IPS DF 6.9 (cell line): Measurements from ENCODE around the gene SDK1.

Experiments used
- DNase-seq: peaks from one replicate; pipeline ENCODE4 v3.0.0-alpha.2; 2013; ENCODE audit warnings: low read depth, low spot score
- H3K27ac ChIP-seq: one replicate; pipeline ENCODE4 v1.5.1; 2013; ENCODE audit warnings: low read length, control low read depth
- H3K27me3 ChIP-seq: 2 replicates; pipeline ENCODE4 v1.6.1; 2013; ENCODE audit warnings: mild to moderate bottlenecking, low read length; ENCODE audit not compliant: control insufficient read depth, insufficient read depth
- H3K36me3 ChIP-seq: 2 replicates; pipeline ENCODE4 v1.6.1; 2013; ENCODE audit warnings: low read length; ENCODE audit not compliant: control insufficient read depth, insufficient read depth
- H3K4me1 ChIP-seq: 2 replicates; pipeline ENCODE4 v1.6.1; 2013; ENCODE audit warnings: low read length; ENCODE audit not compliant: control insufficient read depth, insufficient read depth
- H3K4me3 ChIP-seq: 2 replicates; pipeline ENCODE4 v1.5.1; 2013; ENCODE audit warnings: mild to moderate bottlenecking, low read length
- H3K9me3 ChIP-seq: 2 replicates; pipeline ENCODE4 v1.6.1; 2013; ENCODE audit warnings: low read length, inconsistent platforms; ENCODE audit not compliant: control insufficient read depth, insufficient read depth
- WGBS: extraction: QIAGEN DNeasy Blood & Tissue Kit; methylation state at CpG from one replicate; pipeline ENCODE4 v1.1.7; 2013; ENCODE audit warnings: mixed read lengths, missing lambda C conversion rate; ENCODE audit not compliant: insufficient read length, insufficient coverage; 5-methylcytosine and 5-hydroxymethylcytosine counted together

Gene SDK1

DNA sequence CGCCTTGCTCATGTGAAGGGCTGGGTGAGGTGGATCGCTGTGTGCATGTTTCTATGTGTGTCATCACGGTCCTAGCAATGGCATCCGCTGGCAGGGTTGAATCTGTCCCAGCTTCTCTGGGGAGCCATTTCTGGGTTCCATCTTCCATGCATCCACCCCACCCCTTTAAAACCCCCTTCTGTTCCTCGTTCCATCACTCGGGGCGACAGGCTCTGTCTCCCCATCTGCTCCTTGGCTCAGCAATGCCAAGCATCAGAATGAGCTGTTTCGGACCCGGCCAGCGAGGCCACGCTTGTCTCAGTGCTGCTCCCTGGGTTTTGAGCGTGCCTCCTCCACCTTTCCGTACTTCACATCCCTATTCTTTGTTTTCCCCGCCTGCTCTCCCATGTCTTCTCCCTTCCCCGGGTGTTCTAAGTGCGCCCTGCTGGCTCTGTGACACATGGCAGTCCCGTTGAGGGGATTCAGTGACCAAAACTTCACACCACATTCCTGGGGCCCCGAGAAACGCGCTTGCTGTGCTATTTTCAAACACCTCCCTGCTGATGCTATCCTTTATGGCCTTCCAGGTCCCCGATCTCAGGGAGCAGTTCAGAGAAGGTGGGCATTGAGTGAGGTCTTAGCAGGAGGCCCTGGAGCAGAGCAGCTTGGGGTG is 827.0 kb downstream of the SDK1 start:
- WGBS: no CpG with 5 or more reads among the region's 21 CpGs
- Histone ChIP-seq H3K27me3 (no peaks in the 10 kb centered on the region), H3K36me3 (no peaks in the 10 kb centered on the region), H3K4me1 (no peaks in the 10 kb centered on the region; the same call in 1 of the 2 replicates), H3K27ac (no peak overlapping the region), H3K9me3 (no peaks in the 10 kb centered on the region), H3K4me3 (no peak overlapping the region)
- no peak for DNase-seq

DNA sequence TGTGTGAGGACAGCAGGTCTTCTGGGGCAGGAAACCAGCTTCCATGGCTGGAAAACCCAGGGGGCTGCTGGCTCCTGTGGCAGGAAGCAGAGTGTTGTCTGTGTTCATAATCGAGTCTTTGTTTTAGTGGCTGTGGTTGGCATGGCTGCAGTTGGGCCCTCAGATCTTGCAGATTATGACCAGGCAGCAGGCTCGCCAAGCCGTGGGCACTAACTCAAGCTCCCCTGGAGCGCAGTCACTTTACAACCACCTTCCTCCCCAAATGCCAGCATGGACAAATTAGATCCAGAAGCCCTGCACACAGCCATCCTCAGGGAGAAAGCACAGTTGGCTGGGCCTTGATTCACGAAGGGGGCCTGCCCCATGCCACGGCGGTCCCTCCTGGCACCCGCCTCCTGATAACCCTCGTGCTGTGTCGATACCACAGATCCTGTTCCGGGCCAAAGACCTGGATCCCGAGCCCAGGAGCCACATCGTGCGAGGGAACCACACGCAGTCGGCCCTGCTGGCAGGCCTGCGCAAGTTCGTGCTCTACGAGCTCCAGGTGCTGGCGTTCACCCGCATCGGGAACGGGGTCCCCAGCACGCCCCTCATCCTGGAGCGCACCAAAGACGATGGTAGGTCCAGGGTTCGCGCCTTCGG is 828.5 kb downstream of the SDK1 start:
- DNase-seq: no peak
- no CpG with 5 or more reads among the region's 29 CpGs for WGBS
- Histone ChIP-seq H3K27me3 (no peaks in the 10 kb centered on the region), H3K9me3 (no peaks in the 10 kb centered on the region), H3K4me1 (no peaks in the 10 kb centered on the region; the same call in 1 of the 2 replicates), H3K4me3 (no peak overlapping the region), H3K27ac (no peak overlapping the region), H3K36me3 (no peaks in the 10 kb centered on the region)

DNA sequence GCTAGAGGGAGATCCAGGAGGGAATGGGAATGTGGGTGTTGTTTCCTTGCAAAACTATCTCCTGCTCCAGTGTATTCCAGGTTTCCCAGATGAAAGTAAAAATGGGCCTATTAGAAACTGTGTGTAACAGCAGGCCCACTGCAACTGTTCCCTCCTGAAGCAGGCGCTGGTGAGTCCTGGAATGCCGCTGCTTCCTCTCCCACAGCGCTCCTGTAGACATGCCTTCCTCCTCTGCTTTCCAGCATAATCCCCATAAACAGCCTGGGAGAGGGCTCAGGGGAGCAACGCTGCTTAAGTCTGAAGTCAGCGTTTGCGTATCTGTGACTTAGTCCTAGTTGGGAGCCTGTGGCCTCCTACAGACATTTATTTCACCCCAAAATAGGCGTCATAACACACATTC is 830.0 kb downstream of the SDK1 start:
- no peak overlapping the region for H3K4me3 ChIP-seq
- H3K36me3 ChIP-seq: no peaks in the 10 kb centered on the region
- H3K27ac ChIP-seq: no peak overlapping the region
- peaks cover 3% of the 10 kb centered on the region for H3K4me1 ChIP-seq
- no CpG with 5 or more reads among the region's 7 CpGs for WGBS
- DNase-seq: peak; percentile 31
- no peaks in the 10 kb centered on the region for H3K9me3 ChIP-seq
- H3K27me3 ChIP-seq: no peaks in the 10 kb centered on the region

DNA sequence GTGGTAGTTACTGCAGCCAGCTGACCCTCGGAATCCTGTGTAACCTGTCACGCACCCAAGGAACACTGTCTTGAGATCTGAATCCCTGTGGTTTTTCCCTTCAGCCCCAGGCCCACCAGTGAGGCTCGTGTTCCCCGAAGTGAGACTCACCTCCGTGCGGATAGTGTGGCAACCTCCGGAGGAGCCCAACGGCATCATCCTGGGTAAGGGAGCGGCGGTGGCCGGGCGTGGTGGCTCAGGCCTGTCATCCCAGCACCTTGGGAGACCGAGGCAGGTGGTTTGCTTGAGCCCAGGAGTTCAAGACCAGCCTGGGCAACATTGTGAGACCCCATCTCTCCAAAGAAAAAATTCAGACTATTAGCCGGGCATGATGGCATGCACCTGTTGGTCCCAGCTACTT is 831.2 kb downstream of the SDK1 start:
- H3K4me3 ChIP-seq: no peak overlapping the region
- DNase-seq: no peak
- no CpG with 5 or more reads among the region's 14 CpGs for WGBS
- no peaks in the 10 kb centered on the region for H3K27me3 ChIP-seq
- H3K27ac ChIP-seq: no peak overlapping the region
- no peaks in the 10 kb centered on the region for H3K36me3 ChIP-seq
- H3K4me1 ChIP-seq: peaks cover 3% of the 10 kb centered on the region
- H3K9me3 ChIP-seq: no peaks in the 10 kb centered on the region

DNA sequence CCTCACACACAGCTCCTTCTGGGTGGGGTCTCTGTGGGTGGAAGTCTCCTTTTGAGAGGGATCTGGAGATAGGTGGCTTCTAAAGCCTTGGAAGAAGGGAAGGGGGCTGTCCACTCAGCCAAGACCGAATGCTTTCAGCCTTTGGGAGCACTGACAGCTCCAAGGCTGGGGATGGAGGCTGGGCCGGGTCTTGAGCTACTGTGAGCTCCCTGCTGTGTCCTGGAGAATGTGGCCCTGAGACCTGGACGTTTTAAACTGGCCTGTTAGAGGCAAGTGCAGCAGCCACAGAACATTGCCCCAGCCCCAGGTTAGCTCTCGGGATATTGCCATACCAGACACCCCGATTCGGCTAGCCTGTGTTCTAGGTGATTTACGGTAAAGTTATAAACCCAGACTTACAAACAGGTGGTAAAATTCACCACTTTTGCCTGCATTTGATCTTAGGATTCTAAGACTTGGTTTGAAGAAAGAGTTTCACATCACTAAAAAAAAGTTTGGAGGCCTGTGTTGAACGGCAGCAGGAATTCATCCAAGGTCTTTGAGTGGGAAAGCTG is 832.5 kb downstream of the SDK1 start:
- Histone ChIP-seq H3K27ac (no peak overlapping the region), H3K4me1 (peaks cover 3% of the 10 kb centered on the region), H3K9me3 (no peaks in the 10 kb centered on the region), H3K27me3 (no peaks in the 10 kb centered on the region), H3K36me3 (no peaks in the 10 kb centered on the region), H3K4me3 (no peak overlapping the region)
- no CpG with 5 or more reads among the region's 8 CpGs for WGBS
- DNase-seq: no peak

DNA sequence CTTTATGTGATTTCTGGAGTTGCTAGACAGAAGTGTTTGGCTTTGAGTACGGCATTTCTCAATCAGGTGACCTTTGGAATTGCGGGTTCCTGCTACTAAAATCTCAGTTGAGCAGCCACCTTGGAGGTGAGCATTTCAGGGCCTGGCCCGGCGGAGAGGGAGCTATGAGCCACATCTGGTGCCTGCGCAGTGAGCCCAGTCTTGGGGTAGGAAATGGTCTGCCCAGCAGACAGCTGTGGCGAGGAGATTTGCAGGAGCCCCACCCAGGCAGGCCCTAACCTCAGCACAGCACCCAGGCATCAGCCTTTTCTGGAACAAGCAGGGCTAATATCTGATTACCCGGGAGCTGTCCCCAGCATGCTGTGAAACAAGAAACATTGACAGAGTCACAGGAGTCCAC is 833.2 kb downstream of the SDK1 start:
- Histone ChIP-seq H3K9me3 (no peaks in the 10 kb centered on the region), H3K4me3 (no peak overlapping the region), H3K27me3 (no peaks in the 10 kb centered on the region), H3K27ac (no peak overlapping the region), H3K36me3 (no peaks in the 10 kb centered on the region), H3K4me1 (peaks cover 3% of the 10 kb centered on the region)
- no CpG with 5 or more reads among the region's 7 CpGs for WGBS
- no peak for DNase-seq

DNA sequence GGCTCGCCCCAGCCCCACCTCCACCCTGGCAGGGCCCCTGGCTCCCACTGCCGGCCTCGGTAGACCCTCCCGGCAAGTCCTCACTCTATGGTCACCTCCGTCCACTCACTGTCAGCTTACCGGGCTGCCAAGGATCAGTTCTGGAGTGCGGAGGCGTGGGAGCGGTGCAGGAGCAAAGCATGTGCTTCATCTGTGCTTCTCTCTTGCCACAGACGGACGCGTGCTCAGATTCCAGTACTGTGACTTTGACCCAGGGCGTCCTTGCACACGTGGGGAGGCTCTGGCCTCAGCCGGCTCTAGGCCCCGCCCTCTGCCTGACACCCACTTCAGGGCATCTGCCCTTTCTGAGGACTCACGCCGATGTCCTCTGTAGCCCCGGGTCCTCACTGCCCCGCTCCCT is 833.6 kb downstream of the SDK1 start:
- no CpG with 5 or more reads among the region's 20 CpGs for WGBS
- Histone ChIP-seq H3K9me3 (no peaks in the 10 kb centered on the region), H3K4me3 (no peak overlapping the region), H3K27me3 (no peaks in the 10 kb centered on the region), H3K27ac (no peak overlapping the region), H3K36me3 (no peaks in the 10 kb centered on the region), H3K4me1 (peaks cover 3% of the 10 kb centered on the region; the same call in 1 of the 2 replicates)
- DNase-seq: no peak

DNA sequence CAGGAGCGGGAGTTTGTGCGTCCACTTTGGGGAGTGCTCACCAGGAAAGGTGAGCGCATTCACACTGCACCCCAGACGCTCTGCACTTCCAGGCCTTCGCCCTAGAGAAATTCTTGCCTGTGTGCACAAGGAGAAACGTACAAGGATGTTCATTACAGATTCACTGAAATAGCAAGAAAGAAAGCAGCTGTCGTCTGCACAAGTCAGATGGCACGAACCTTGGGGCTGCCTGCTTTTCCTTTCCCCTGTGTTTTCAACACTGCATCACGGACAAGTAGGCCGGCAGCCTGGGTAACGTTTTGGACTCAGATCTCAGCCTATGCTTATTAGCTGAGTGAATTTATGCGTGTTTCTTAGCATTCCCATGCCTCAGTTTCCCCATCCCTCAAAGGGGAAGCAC is 834.2 kb downstream of the SDK1 start:
- no CpG with 5 or more reads among the region's 12 CpGs for WGBS
- H3K9me3 ChIP-seq: no peaks in the 10 kb centered on the region
- no peaks in the 10 kb centered on the region for H3K36me3 ChIP-seq

DNA sequence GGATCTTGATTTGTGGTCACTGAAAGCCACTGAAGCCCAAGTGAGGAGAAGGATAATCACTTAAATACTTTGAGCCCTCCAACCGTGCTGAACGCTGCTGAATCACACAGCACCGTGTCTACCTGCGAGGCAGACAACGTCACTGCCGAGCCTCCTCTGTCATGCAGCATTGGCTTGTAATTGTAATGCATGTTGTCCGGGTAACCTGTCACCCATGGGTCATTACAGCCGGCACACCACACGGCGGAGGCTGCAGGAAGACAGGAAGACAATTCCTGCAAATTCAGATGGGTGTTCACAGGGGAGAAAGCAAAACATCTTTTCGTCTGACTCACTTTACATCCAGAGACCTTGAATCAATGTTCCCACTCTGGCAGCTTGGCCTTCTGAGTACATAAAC is 835.0 kb downstream of the SDK1 start:
- Histone ChIP-seq H3K36me3 (no peaks in the 10 kb centered on the region), H3K4me1 (peaks cover 3% of the 10 kb centered on the region; the same call in 1 of the 2 replicates), H3K9me3 (no peaks in the 10 kb centered on the region), H3K27me3 (no peaks in the 10 kb centered on the region), H3K27ac (no peak overlapping the region), H3K4me3 (no peak overlapping the region)
- no peak for DNase-seq
- WGBS: no CpG with 5 or more reads among the region's 11 CpGs

More for the DNA sequence above, 834.2 kb downstream of the SDK1 start:
- peaks cover 3% of the 10 kb centered on the region; the same call in 1 of the 2 replicates for H3K4me1 ChIP-seq
- no peak for DNase-seq
- H3K4me3 ChIP-seq: no peak overlapping the region
- H3K27me3 ChIP-seq: no peaks in the 10 kb centered on the region
- H3K27ac ChIP-seq: no peak overlapping the region

DNA sequence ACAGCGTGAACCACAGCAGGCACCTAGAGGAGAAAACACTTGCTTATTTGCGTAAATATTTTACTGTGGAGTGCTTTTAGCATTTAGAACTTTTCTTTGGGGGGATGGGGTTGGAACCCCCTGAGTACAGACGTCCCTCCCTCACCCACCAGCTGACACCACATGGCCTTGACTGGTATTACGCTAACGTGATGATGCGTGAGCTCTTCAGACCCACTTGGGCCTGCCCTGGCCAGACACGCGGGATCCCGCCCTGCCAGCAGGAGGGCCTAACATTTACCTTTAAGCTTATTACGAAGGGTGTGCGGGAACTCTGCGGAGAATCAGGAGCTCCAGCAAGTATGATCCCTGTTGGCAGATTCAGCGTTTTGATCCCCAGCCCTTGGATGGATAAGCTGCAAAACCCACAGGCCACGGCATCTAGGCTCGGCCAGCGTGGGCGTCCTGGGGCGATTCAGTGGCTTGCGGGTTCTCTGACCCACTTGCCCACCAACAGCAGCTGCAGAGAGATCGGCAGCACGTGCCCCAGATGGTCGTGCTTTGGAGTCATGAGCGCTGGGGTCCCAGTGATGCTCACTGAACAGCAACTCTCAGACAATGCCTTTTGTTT is 835.6 kb downstream of the SDK1 start:
- Histone ChIP-seq H3K27me3 (no peaks in the 10 kb centered on the region), H3K27ac (no peak overlapping the region), H3K9me3 (no peaks in the 10 kb centered on the region), H3K4me3 (no peak overlapping the region), H3K36me3 (no peaks in the 10 kb centered on the region), H3K4me1 (peaks cover 3% of the 10 kb centered on the region; the same call in 1 of the 2 replicates)
- DNase-seq: peak; percentile 25
- WGBS: no CpG with 5 or more reads among the region's 23 CpGs
